GM10266 (cell line): ENCODE results near the gene CTBP2.

Source experiments
- DNase-seq: peaks from one replicate; pipeline ENCODE4 v3.0.0; 2012; ENCODE audit errors: extremely low spot score
- TF ChIP-seq, protein P1 (sequence below): IDR thresholded peaks from 2 replicates; pipeline ENCODE4 v1.5.1; 2012; ENCODE audit warnings: mild to moderate bottlenecking, low read depth; ENCODE audit not compliant: control insufficient read depth, insufficient read depth; ENCODE audit errors: missing control alignments

Gene CTBP2

DNA sequence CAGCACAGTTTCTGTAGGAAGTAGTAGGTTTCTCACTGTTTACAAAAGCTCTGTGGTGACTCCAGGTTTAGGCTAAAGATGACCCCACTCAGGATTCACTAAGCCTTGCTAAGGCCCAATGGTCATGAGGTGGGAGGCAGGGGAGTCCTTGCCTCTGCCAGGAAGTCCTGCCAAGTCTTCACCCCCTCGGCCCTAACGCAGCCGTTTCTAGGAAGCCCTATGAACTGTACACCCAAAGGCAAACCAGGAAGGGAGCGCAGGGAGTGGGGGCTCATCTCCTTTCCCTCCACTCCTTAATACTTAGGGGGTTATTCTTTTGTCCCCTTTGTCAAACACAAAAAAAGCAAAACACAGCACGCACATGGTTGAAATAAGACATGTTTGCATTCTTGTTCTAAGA is 64.6 kb downstream of the CTBP2 start:
- TF ChIP-seq, protein P1, sequence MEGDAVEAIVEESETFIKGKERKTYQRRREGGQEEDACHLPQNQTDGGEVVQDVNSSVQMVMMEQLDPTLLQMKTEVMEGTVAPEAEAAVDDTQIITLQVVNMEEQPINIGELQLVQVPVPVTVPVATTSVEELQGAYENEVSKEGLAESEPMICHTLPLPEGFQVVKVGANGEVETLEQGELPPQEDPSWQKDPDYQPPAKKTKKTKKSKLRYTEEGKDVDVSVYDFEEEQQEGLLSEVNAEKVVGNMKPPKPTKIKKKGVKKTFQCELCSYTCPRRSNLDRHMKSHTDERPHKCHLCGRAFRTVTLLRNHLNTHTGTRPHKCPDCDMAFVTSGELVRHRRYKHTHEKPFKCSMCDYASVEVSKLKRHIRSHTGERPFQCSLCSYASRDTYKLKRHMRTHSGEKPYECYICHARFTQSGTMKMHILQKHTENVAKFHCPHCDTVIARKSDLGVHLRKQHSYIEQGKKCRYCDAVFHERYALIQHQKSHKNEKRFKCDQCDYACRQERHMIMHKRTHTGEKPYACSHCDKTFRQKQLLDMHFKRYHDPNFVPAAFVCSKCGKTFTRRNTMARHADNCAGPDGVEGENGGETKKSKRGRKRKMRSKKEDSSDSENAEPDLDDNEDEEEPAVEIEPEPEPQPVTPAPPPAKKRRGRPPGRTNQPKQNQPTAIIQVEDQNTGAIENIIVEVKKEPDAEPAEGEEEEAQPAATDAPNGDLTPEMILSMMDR: no peak
- no peak for DNase-seq

DNA sequence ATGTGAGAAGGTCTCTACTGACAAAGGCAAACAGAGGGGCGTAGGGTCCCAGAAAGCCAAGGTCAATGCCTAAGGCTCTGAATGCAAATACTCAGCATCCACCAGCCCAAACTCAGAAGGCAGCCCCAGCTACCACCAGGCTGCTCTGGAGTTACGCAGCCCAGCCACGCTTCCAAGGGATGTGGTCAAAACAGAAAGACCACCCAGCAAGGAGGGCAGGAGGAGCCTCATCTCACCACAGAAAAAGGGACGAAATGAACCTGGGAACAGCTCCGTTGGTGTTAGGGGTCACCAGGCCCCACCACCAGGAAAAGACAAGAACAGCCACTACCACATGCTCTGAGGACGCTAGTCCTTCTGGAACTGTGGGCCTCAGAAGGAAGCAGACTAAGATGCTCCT is 65.1 kb downstream of the CTBP2 start:
- TF ChIP-seq, protein P1: no peak
- no peak for DNase-seq

DNA sequence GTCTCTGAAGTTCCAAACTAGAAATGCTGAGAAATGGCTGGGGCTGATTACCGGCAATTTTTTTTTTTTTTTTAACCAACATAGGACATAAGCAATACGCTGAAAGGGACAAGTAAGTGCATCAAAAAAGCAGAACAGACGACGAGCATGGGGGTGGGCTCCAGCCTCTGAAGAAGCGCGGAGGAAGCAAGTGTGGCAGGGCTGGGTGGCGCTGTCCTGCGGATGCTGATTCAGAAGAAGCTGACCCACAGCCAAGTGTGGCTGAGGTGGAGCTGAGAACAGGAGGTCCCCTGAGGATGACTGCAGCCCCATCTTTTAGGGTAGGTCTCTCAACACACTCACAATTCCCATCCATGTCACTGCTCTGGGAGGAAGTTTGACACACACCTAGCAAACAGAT is 65.6 kb downstream of the CTBP2 start:
- DNase-seq: no peak

DNA sequence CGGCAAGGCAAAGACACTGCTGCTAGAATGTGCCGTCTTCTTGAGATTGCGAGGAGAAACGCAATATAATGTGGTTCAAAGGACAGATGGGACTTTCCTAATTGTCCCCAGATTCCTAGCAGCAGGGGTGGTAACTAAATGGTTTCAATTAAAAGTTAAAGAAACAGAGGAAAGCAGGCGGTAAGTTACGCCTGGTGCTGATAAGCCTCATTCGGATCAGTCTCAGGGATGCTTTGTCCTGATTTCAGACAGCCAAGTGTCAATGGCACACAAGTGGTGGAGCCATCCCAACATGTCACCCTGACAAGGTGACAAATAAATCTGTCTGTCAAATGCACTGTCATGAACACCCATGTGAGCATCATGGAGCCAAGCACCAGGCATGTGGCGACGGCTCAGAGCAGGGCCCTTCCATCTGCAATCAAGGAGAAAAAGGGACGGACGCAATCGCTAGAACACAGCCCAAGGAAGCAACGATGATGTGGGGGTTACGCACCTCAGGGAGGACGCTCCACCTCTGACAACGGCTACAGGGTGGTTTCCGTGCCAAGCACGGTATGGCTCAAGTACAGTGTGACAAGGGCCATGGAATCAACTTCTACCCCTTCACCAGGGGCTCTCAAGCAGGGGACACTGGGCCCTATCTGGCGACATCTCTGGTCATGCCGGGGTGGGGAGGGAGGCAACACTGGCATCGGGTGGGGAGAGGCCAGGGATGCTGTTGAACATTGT is 66.2 kb downstream of the CTBP2 start:
- DNase-seq: no peak

More for the DNA sequence above, 65.6 kb downstream of the CTBP2 start:
- TF ChIP-seq, protein P1: no peak

DNA sequence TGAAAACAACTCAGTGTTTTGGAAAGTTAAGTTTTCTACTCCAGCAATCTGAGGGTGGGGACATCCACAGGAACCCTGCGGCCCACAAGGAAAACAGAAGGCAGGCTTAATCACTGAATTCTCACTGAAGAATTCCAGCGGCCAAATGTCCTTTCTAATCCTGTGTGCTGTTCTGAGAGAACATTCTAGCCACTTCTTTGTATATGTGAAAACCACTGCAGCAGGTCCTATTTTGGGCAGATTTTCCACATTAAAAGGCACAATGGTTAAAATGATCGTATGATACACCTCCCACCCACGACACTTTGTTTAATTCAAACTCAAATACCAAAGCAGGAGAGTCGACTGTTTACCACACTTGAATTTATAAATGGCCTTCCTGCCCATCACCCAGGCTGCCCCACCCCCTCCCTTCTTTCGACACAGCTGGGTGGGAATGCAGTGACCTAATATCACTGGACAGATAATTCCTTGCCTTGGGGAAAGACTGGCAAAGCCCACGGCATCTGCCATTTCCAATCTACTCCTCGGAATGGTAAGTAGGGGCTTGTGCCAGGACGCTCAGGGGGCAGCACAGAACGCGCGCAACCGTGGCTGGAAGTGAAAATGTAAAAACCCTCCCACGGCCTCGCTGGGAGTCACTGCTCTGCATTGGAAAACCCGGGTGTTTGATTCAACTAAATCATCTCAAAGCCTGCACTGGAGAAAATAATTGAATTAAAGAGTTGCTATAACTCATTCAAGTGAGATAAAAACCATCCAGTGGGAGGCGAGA is 67.0 kb downstream of the CTBP2 start:
- no peak for DNase-seq
- TF ChIP-seq, protein P1: no peak

More for the DNA sequence above, 66.2 kb downstream of the CTBP2 start:
- TF ChIP-seq, protein P1: no peak

DNA sequence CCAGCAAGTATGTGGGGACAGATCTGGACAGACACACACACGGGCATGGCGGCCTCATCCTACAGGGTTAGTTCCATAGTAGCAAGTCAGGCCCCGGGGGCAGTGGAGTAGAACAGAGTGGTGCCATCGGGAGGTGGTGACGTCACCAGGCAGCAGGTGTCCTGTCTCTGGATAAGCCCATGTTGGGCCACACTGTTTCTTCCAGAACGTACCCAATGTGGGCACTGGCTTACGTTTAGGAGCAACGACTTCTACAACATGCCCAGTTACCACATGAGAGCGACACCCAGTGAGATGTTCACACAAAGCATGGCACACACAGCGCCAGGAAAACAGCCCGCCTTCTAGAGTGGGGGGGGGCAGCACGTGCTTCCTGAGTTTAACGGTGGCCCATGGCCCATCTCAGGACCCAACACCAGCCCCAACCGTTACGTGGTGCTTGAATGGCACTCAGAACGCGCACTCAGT is 67.8 kb downstream of the CTBP2 start:
- DNase-seq: no peak
- TF ChIP-seq, protein P1: no peak

DNA sequence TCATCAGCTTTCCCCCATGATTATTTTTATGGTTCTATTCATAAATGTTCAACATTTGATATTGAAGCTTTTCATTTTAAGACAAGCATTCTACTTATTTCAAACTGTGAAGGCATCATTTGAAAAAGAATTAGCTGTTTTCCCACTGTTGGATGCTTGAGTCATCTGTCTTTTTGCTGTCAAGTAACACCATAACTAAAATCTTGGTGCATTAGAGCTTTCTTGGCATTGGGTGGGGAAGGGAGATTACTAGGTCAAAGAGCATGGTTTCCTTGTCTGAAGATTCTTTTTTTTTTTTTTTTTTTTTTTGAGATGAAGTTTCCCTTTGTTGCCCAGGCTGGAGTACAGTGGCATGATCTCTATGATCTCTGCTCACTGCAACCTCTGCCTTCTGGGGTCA is 68.5 kb downstream of the CTBP2 start:
- DNase-seq: no peak
- TF ChIP-seq, protein P1: no peak
